NK-92 treated with Interleukin-12 subunit alpha and Interleukin-12 subunit beta, amount 100 ng/mL, for 24 hours (cell line): ENCODE data around the gene CD4.

Experiments used
- DNase-seq: peaks from one replicate; lab custom pipeline; 2025; lab: John Stamatoyannopoulos, UW

CD4 gene

GRCh38 chr12:6816598-6816997 is 27.3 kb downstream of the CD4 start:
- DNase-seq, result no peak

- DNase-seq, result no peak
These were observed 27.8 kb downstream of the CD4 start for GRCh38 chr12:6817098-6817497.

- DNase-seq, result no peak
These were observed 28.4 kb downstream of the CD4 start for GRCh38 chr12:6817662-6818157.

GRCh38 chr12:6818222-6818621 is 28.9 kb downstream of the CD4 start:
- DNase-seq, result no peak

GRCh38 chr12:6818645-6819044 is 29.3 kb downstream of the CD4 start:
- no peak for DNase-seq

- no peak for DNase-seq
These were observed 30.0 kb downstream of the CD4 start for GRCh38 chr12:6819106-6820030.

GRCh38 chr12:6820166-6820565 is 30.8 kb downstream of the CD4 start:
- DNase-seq, result no peak

GRCh38 chr12:6821591-6822425 is 32.5 kb downstream of the CD4 start, which contains the start of gene GPR162:
Gene GPR162 (plus strand): TSS chr12:6821821. CDS start chr12:6823899, 2,078 bp downstream.
- DNase-seq, result no peak

- no peak for DNase-seq
These were observed 33.3 kb downstream of the CD4 start for GRCh38 chr12:6822426-6823135.

GRCh38 chr12:6823182-6824084 is 34.1 kb downstream of the CD4 start:
- DNase-seq, result no peak

GRCh38 chr12:6824085-6824775 is 34.9 kb downstream of the CD4 start:
- no peak for DNase-seq

GRCh38 chr12:6824901-6825381 is 35.6 kb downstream of the CD4 start:
- no peak for DNase-seq

GRCh38 chr12:6825398-6826124 is 36.2 kb downstream of the CD4 start:
- peak; percentile 11 for DNase-seq

- no peak for DNase-seq
These were observed 36.9 kb downstream of the CD4 start for GRCh38 chr12:6826125-6826733.

- DNase-seq, result no peak
These were observed 37.6 kb downstream of the CD4 start for GRCh38 chr12:6826734-6827436.

GRCh38 chr12:6827437-6827911 is 38.1 kb downstream of the CD4 start:
- no peak for DNase-seq

- DNase-seq, result no peak
These were observed 38.9 kb downstream of the CD4 start, which contains the start of gene P3H3 for GRCh38 chr12:6827982-6828780. Gene P3H3 (plus strand): TSS chr12:6828407. CDS start chr12:6828441, 34 bp downstream.
